ENCODE results near the gene HSD3B1.

The HSD3B1 gene

DNA sequence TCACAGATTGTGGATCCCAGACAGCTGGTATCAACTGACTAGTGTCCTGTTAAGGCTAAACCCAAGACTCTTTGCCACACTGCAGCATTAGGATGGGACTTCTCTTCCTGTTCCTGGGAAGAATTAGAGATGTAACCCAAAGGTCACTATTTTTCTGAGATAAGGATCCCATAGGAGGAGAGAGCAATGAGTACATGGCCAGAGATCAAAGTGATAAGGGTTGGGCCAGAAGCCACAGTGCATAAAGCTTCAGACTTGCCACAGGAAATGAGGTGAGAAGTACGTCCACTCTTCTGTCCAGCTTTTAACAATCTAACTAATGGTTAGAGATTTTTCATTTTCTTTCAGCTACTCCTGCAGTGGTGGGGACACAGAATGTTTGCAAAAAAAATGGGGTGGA lies at the start of gene HSD3B1:
Gene HSD3B1 (plus strand): TSS at position 270 of the 400 bp plus-strand sequence. CDS start 267 bp downstream, outside the sequence.
- no peak for FAIRE-seq

DNA sequence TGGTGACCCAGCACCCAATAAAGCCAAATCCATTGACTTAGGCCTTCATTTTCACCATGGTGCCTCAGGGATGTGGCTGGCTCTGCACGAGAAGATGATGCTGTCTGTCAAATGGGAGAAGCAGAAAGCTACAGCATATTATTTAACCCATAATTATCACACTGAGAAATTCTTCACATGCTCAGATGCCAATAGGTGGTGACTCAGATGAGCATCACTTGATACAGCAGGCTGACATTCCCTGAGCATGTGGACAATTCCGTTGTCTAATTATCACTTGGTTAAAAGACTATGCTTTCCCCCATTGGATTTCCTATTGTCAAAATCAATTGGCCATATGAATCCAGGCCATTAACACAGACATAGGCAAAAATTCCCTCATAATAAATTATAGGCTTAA lies 44.0 kb upstream of the HSD3B1 start:
- FAIRE-seq, result no peak

DNA sequence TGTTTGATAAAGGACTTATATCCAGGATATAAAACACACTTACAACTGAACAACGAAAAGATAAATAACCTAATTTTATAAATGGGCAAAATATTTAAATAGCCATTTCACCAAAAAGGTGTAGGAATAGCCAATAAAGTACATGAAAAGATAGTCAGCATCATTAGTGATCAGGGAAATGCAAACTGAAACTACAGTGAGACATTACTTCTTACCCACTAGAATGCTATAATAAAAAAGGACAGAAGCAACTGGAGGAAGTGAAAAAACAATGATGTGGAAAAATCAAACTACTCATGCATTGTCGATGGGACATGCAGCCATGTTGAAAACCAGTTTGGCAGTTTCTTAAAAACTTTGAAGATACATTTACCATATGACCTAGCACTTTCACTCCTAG lies 43.4 kb upstream of the HSD3B1 start:
- no peak for FAIRE-seq

DNA sequence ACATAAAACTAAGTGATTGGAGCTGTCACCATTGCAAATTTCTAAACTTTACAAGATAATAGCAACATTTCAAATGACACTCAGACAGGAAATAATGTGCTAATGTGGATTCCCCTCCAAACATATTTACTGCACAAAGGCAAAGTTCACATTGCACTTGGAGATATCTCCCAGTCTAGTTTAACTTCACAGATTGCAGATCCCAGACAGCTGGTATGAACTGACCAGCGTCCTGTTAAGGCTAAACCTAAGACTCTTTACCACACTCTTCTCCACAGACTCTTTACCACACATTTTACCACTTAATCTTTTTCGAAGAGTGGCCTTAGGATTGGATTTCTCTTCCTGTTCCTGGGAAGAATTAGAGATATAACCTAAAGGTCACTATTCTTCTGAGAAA lies 40.6 kb upstream of the HSD3B1 start:
- no peak for FAIRE-seq

DNA sequence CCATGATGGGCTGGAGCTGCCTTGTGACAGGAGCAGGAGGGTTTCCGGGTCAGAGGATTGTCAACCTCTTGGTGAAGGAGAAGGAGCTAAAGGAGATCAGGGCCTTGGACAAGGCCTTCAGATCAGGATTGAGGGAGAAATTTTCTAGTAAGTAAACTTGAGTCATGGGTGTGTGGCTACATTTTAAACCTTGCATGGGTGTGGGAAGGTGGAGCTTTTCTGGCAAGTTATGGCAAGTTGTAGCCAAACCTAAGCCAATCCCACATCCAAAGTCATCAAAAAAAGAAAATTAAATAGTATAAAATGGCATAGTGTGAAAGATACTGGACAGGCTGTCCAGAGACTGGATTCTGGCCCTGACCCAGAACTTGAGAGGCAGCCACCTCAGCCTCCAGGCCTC lies 39.8 kb upstream of the HSD3B1 start:
- no peak for FAIRE-seq

DNA sequence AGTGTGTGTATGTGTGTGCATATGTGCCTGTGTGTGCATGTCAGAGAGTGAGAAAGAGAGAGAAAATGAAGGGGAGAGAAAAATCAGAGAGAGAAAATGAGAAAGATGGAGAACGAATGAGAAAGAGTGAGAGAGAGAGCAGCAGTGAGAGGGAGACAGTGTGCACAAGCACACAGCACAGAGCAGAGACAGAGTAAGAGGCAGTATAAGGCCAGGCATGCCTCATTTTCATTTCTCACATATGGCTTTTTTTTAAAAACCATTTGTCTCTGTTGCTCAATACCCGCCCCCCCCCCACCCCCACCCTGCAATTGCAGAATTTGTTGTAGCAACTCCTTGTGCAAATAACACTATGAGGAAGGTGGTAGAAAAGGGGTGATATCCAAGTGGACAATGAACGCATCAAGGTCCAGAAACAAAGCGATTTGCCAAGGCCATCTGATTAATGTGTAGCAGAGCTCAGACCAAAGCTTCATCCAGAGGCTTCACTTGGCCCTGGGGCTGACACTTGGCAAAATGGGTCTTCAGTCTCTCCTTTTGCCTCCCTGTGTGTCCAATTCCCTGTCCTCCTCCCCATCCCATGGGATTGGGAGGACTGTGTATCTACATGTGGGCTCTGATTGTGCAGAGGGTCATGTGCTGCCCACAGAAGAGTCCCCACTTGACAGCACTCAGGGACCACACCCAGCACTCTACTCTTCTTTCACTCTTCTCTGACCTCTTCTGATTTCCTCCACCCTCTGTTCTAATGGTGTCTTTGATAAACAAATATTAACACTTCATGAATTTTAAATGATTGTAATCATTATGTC lies 38.9 kb upstream of the HSD3B1 start:
- FAIRE-seq, result no peak

DNA sequence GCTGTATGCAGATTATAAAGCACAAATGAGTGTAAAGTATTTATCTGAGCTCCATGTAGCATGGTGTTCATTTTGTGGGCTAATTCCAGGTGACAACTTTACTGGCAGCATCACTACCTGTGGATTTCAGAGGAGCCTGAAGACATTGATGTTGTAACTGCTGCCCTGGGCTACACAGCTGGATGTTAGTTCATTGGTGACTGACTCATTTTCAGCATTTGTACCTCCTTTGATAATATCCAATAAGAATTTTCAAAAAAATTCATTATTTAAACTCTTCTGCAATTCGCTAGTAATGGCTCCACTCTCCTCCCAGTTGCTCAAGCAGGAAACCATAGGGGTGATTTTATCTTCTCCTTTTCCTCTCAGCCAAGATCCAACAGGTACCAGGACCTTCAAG lies 37.3 kb upstream of the HSD3B1 start:
- FAIRE-seq, result no peak

DNA sequence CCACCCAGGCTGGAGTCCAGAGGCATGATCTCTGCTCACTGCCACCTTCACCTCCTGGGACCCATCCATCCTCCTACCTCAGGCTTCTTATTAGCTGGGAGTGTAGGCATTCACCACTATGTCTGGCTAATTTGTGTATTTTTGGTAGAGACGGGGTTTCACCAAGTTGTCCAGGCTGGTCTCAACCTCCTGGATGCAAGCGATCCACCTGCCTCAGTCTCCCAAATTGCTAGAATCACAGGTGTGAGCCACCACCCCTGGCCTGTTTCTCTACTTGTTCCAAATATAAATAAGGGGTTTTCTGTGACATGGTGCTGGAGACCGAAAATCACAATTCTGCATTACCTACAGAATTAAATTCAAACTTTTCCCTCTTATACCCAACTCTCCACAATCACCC lies 36.6 kb upstream of the HSD3B1 start:
- no peak for FAIRE-seq

DNA sequence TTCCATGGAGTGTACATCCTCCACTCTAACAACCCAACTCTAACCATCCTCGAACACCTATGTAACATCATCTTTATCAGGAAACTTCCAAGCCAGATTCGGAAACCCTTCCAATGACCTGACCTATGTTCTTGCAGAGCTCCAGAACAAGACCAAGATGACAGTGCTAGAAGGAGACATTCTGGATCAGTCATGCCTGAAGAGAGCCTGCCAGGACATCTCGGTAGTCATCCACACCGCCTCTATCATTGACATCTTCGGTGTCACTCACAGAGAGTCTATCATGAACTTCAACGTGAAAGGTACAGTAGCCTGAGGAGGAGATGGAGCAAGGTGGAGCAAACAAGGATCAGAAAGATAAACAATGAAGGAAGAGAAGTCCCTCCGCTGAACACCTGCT lies 36.1 kb upstream of the HSD3B1 start:
- no peak for FAIRE-seq

DNA sequence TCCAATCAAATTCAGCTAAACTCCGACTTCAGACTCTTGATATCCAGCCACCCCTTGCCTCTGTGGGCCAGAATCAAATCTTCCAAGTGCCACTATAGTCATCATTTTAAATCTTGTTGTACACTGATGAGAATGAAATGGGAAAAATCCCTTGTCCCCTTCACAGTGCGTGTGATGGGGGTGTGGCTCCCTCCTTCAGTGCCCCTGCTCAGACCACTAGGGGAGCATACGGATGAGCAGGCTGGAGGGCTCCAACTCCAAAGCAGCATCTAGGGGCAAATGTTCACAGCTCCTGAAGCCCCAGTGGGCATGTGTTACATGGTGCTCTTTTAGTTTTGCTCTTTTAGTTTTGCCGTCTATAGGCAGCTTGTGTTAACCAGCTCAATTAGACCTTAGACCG lies 35.4 kb upstream of the HSD3B1 start:
- no peak for FAIRE-seq

DNA sequence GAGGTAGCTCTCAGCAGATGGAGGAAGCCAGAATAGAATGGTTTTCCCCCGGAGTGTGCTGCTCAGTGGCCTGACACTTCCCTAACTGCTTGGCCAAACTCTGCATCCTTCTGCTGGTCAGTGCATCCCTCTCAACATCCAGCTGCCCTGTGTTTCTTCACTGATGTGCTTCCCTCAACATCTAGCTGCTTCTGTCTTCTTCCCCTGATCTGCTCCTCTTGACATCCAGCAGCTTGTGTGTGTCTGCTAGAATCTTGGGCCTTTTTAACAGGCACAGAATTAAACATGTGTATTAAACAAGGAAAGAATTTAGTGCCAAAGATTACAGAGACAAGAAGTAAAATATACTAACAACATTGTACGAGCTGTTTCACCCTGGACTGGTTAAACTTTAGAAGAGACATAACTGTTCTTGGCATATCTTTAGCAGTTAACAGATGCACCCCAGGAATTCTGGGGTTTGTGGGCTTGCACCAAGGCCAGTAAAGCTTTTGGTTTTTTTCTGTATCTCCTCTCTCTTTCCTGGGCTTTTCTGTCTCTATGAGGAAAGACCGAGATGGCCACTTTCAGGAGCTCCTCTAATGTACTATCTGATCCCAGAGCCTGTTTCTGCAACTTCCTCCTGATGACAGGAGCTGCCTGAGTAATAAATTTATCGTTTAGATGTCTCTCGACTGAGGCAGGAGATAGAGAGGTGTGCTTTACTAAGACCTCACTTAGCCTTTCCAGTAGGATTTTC lies 34.8 kb upstream of the HSD3B1 start:
- FAIRE-seq, result no peak

DNA sequence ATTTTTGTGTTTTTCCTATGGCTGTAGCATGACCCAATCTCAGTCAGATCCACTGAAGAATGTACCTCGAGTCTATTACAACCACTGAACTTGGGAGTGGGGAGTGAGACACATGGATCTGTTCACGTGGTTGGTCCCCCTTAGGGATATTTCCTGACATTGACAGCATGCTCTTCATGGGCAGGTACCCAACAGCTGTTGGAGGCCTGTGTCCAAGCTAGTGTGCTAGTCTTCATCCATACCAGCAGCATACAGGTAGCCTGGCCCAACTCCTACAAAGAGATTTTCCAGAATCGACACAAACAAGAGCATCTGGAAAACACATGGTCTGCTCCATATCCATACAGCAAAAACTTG lies 34.2 kb upstream of the HSD3B1 start:
- no peak for FAIRE-seq

DNA sequence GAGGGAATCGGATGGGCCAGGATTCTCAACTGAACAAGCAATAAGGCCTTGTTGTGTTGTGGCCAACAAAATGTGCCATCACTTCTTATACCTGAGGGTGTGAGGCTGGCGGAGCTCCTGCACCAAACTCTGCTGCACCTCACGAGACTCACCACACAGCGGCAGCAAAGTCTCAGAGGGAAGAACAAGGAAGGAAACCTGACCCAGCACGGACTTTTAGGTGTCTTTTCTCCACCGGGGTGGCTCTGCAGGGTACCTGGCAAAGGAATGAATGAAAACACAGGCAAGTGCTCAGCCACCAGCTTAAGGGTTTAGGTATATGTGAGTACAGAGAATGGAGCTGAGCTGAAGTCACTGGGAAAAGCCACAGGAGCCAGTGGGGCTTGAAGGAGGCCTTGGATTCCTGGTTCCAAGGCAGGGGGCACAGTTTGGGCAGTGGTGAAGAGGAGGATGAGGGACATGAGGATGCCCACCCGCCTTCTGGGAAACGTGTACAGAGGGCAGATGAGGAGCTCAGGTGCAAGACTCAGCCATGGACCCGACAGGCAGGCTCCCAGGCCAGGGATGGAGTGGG lies 31.1 kb upstream of the HSD3B1 start:
- no peak for FAIRE-seq

DNA sequence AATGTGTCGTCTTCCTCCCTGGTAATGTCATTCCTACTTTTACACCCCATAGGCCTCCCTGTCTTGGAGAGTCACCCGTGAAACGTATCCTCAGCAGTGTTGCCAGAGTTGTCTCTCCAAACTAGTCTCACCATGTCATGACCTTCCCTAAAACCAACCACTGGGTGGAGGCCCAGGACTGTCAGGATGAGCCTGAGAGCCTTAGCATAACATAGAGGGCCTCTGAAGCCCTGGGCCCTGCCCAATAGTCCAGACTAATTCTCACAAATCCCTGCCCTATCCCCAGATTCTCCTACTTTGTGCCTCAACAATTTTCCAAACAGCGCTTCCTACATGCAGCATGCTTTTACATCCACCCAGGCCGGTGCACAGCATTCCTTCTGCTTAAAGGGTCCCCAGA lies 29.3 kb upstream of the HSD3B1 start:
- no peak for FAIRE-seq

DNA sequence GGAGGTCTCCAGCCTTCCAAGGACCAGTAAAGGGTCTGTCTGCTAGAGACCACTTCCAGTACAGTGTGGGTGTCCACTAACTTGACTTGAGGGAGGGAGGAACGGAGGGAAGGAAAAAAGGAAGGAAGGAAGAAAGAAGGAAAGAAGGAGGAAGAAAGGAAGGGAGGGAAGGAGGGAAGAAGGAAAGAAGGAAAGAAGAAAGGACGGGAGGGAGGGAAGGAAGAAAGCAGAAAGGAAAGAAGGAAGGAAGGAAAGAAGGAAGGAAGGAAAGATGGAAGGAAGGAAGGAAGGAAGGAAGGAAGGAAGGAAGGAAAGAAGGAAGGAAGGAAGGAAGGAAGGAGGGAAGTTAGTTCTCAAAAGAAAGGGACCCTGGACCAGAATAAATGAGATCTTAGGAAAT lies 26.8 kb upstream of the HSD3B1 start:
- no peak for FAIRE-seq

DNA sequence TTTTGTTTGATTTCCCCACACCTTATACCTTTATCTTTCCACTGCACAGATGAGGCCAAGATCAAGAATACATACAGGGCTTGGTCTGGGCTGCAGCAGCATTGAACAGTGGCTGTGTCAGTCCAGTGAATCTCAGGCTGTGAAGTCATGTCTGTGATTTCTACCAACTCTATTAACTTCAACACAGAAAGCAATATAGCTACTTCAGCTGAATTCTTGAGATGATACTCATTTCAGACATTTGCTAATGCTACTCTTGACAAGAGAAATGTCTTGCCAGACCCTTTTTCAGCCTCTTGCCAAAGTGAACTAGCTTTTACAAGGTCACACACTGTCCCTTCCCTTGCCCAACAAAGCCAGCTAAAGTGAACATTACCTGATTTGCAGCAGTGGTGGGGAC lies 25.1 kb upstream of the HSD3B1 start:
- FAIRE-seq, result no peak

DNA sequence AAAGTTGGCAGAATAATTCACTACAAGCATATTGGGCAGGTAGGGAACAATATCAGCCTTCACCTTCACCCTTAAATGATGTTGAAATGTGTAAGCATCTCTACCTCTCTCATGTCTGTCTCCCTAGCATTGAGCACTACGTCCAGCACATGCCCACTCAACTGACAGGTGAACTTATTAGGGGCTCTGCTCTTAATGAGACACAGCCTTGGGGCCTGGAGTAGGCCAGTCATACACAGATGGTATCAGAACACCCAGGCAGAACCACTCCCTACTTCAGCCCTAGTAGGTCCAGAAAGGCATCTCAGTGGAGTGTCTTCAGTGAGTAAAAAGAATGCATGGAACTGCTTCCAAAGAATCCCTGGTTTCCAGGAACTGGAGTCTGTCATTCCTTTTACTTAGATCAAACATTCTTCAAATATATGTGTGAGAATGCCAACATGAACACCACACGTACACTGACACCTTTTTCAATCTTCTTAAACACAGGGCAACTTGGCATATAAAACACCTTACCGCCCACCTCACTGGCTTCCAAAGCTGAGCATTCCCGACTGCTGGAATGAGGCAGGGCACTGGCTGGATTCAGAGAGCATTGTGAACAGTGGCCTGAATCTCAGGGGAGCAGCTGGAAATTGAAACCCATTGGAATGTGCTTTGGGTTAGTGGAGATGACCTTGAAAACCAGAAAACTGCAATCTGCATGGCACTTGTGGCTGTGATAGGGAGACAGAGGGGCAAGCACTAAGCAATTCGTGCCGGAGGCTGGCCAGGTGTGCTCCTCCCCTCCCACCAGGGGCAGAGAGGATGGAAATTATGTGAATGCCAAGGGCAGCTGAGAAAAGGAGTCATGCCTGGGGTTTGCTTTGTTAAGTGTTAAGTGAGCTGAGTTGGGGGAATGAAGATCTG lies 24.2 kb upstream of the HSD3B1 start:
- no peak for FAIRE-seq

DNA sequence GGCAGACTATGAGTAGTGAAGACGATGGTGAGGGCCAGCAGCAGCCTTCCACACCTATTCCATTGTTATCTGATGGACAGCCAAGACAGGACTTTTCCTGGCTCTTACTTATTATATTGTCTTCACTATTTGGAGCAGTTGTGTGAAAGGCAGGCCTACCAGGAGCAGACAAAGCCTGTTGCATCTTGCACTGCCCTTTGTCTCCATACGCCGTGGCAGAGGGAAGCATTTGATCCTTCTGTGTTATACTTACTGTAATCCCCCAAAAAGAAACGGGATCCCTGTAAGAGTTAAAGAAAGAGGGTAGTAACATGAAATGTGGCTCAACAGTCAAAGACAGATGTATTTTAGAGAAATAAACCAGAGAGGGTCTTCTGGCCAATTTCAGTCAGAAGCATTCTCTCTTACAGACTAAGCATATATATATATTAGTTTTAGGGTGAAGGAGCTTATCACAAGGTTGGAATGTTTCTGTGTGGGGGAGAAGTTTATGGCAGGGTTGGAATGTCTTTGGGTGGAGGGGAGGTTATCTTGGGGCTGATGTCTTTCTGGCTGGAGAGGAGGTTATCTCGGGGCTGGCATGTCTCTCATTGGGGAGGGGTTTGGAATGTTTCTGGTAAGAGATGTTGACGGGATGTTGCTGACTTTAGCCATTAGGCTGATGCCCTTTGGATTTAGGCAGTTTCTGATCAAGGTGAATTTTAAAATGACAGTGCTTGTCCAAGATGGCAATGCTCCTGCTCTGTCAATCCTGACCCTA lies 23.4 kb upstream of the HSD3B1 start:
- no peak for FAIRE-seq

DNA sequence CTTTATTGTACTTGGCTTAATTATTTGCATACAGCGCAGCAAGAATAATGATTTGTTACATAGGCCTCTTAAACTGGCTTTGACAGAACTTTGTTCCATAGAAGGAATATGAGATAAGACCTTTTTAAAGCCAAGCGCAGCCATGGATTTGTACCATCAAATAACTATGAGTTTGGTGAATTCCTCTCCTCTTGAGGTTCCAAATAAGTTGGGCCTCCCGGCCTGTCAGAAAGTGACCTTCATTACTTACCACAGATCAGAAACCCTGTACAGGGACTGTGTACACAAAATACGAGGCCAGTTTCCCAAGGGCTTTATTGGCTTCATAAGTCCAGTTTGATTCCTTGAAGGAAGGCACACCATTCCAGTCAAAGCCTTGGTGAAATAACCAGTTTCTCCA lies 21.8 kb upstream of the HSD3B1 start:
- no peak for FAIRE-seq

DNA sequence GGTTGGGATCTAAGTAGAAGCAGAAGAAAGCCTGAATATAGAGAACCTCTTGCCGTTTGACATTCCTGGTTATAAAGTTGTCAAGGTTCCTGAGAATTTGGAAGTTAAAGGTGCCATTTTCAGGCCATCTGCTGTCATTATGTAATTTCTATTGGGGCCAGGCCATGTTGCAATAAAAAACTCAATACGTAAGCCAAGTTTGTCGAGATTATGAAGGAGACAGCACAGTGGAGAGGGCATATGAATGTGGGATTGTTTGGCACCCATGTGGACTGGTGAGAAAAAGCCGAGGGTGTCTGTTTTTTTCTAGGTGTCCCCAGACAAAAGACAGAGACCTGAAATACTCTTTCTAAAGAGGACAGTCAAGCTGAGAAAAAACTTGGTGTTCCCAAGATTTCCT lies 18.8 kb upstream of the HSD3B1 start:
- no peak for FAIRE-seq

DNA sequence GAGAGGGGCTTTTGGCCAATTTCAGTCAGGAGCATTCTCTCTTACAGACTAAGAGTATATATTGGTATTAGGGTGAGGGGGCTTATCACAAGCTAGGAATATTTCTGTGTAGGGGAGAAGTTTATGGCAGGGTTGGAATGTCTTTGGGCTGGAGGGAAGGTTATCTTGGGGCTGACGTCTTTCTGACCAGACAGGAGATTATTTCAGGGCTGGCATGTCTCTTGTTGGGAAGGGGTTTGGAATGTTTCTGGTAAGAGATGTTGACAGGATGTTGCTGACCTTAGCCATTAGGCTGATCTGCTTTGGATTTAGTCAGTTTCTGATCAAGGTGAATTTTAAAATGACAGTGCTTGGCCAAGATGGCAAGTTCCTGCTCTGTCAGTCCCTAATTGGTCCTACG lies 17.8 kb upstream of the HSD3B1 start:
- FAIRE-seq, result no peak

DNA sequence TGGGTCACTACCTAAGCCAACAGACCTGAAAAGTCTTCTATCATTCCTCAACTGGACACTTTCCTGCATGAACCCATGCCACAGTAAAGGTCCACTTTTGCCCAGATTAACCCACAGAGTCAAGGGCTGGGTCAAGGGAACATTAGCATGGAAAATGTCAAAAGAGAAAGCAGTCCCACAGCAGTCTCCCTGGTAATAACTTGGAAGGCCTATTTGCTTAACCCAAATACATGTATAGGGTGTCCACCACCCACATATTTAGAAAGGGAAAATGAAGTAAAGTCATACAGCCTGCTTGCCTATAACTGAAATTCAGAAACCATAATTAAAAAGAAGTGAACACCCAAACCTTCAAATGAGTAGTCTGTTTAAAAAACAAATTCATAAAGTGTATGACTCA lies 16.1 kb upstream of the HSD3B1 start:
- FAIRE-seq, result no peak

Data from islet of Langerhans (tissue), 1 donor.